Upper lobe of left lung (tissue), 4 donors: ENCODE data around the gene ZBTB17.

ENCODE experiments used
- EP300 ChIP-seq, 4 donors: sonication (generic); formaldehyde crosslinking; IDR thresholded peaks; one replicate each; pipeline ENCODE4 v1.5.1; 2017; ENCODE audit warnings: antibody characterized with exemption in 4 of 4, control low read depth in 2 of 4
- POLR2A ChIP-seq, 4 donors: fragments of 450-650 bp; IDR thresholded peaks; one replicate each; pipeline ENCODE4 v1.5.1; 2016 to 2017; ENCODE audit warnings: antibody characterized with exemption in 4 of 4, mild to moderate bottlenecking in 2 of 4
- POLR2AphosphoS5 ChIP-seq, 2 donors: sonication (generic); formaldehyde crosslinking; IDR thresholded peaks; one replicate each; pipeline ENCODE4 v1.5.1; 2017; ENCODE audit warnings: antibody characterized with exemption in 2 of 2
- TF ChIP-seq, protein P1 (sequence below), 6 experiments: fragments of 450-650 bp in 4 of 6; fragments of 200-600 bp in 2 of 6; sonication (generic) in 2 of 6; IDR thresholded peaks; one replicate each; pipeline ENCODE4 v1.5.1; 2016 to 2019; ENCODE audit warnings: antibody characterized with exemption in 6 of 6

DNA sequence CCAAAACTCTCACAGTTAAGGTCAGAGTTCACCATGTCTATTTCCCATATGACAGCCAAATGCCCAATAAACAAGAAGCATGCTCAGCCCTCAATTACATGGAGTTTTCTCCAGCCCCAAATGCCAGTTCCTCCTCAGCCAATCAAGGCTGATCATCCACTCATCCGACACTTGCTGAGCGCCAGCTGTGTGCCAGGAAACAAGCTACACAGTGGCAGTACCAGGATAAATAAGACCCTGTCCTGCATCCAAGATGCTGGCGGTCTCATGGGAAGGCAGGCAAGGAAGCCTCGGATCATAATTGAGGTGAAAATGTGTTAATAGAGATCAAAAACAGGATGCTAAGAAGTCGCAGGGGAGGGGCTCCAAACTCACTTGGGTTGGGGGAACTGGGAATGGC, 7.7 kb downstream of the ZBTB17 start:
- TF ChIP-seq, protein P1, sequence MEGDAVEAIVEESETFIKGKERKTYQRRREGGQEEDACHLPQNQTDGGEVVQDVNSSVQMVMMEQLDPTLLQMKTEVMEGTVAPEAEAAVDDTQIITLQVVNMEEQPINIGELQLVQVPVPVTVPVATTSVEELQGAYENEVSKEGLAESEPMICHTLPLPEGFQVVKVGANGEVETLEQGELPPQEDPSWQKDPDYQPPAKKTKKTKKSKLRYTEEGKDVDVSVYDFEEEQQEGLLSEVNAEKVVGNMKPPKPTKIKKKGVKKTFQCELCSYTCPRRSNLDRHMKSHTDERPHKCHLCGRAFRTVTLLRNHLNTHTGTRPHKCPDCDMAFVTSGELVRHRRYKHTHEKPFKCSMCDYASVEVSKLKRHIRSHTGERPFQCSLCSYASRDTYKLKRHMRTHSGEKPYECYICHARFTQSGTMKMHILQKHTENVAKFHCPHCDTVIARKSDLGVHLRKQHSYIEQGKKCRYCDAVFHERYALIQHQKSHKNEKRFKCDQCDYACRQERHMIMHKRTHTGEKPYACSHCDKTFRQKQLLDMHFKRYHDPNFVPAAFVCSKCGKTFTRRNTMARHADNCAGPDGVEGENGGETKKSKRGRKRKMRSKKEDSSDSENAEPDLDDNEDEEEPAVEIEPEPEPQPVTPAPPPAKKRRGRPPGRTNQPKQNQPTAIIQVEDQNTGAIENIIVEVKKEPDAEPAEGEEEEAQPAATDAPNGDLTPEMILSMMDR (IDR thresholded peaks at IDR 0.05) = no peak
- no peak for TF ChIP-seq POLR2AphosphoS5 (IDR thresholded peaks at IDR 0.05)
- TF ChIP-seq POLR2A (IDR thresholded peaks at IDR 0.05) = no peak
- no peak for TF ChIP-seq EP300 (IDR thresholded peaks at IDR 0.05)
